PFSK-1 (cell line): Measurements from ENCODE around the gene ELK3.

Experiments
- REST ChIP-seq, 2 experiments: IDR thresholded peaks; 2 replicates each; pipeline versions ENCODE4 v1.6.1 to v1.8.0; 2011 to 2012; ENCODE audit warnings: low read depth in 2 of 2, low read length in 2 of 2, control low read depth in 1 of 2, inconsistent platforms in 1 of 2, mild to moderate bottlenecking in 1 of 2, moderate library complexity in 1 of 2; ENCODE audit not compliant: insufficient read depth in 1 of 2
- TAF1 ChIP-seq: IDR thresholded peaks from 2 replicates; pipeline ENCODE4 v1.6.1; 2012; ENCODE audit warnings: low read length, control low read depth, borderline replicate concordance; ENCODE audit not compliant: insufficient read depth

DNA sequence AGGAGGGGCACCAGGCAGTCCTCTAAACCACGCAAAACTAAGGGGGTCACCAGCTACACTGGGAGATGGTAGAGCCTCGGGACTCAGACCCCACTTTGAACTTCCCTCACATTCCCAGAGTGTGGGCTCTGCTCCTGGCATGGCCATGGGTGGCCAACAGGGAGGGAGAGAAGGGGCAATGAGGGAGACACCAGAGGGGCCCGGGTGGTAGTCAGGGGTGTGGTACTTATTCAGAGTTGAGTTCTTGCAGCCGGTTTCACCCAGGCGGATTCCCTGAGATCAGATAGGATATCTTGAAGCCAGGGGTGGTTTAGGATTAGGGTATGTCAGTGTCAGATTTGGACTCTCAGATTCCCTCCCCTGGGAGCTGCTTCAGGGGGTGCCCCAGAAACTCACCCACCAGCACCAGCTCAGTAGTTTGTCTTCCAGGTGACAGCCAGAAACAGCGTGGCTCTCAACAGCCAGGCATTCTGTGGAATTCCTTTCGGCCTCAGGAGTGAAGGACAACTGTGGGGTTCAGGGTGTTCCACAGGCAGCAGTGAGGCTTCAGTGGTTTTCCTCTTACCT lies 56.0 kb downstream of the ELK3 start:
- TF ChIP-seq TAF1 (no peak), REST (IDR thresholded peaks at IDR 0.05; ENCODE audit: insufficient read depth in 1 of 2, low read depth in 2 of 2, low read length in 2 of 2) (no peak)
